Activated CD8-positive, alpha-beta T cell treated with anti-CD3 and anti-CD28 coated beads, Interleukin-2, amount 10 ng/mL, durations not matched to agents 7 days and 5 days (primary cell): Measurements from ENCODE around the gene HOXA13. TPM values are rescaled to one million over a fixed set of nuclear protein-coding genes. Genes with fewer than 3 reads are reported as not detected.

Experiments
- ATAC-seq: fragments of 150-1000 bp; cut with Tn5 transposase; one replicate; pipeline ENCODE4 v1.10.0; 2021; ENCODE audit warnings: moderate library complexity
- CTCF ChIA-PET: fragments of 350-600 bp; sonication (Branson Sonifier 250); formaldehyde crosslinking; loops from one replicate; lab custom pipeline; 2021; ENCODE audit warnings: antibody characterized with exemption; lab: Charles Lee
- POLR2A ChIA-PET: fragments of 350-600 bp; sonication (Branson Sonifier 250); formaldehyde crosslinking; loops from one replicate; lab custom pipeline; 2021; ENCODE audit warnings: antibody characterized with exemption; lab: Charles Lee
- DNase-seq: peaks from one replicate; pipeline ENCODE4 v3.0.0-alpha.2; 2020
- H3K27ac Mint-ChIP-seq: one replicate; pipeline ENCODE4 v1.8.0; 2021; ENCODE audit warnings: mild to moderate bottlenecking, mixed read lengths
- H3K27me3 Mint-ChIP-seq: one replicate; pipeline ENCODE4 v1.8.0; 2021; ENCODE audit warnings: low read depth, mixed read lengths
- H3K36me3 Mint-ChIP-seq: one replicate; pipeline ENCODE4 v1.8.0; 2021; ENCODE audit warnings: low read depth, mixed read lengths
- H3K4me1 Mint-ChIP-seq: one replicate; pipeline ENCODE4 v1.8.0; 2021; ENCODE audit warnings: low read depth, mixed read lengths
- H3K4me3 Mint-ChIP-seq: one replicate; pipeline ENCODE4 v1.8.0; 2021; ENCODE audit warnings: mild to moderate bottlenecking, mixed read lengths
- H3K9me3 Mint-ChIP-seq: one replicate; pipeline ENCODE4 v1.8.0; 2022; ENCODE audit warnings: mixed read lengths; ENCODE audit not compliant: insufficient read depth
- total RNA-seq, 2 experiments: library from RNA; stranded (reverse); gene quantifications; one replicate each; pipeline ENCODE4 v1.2.3, GENCODE V29; 2021

HOXA13 gene
- total RNA-seq, 2 experiments from 2014 or later = not detected

DNA sequence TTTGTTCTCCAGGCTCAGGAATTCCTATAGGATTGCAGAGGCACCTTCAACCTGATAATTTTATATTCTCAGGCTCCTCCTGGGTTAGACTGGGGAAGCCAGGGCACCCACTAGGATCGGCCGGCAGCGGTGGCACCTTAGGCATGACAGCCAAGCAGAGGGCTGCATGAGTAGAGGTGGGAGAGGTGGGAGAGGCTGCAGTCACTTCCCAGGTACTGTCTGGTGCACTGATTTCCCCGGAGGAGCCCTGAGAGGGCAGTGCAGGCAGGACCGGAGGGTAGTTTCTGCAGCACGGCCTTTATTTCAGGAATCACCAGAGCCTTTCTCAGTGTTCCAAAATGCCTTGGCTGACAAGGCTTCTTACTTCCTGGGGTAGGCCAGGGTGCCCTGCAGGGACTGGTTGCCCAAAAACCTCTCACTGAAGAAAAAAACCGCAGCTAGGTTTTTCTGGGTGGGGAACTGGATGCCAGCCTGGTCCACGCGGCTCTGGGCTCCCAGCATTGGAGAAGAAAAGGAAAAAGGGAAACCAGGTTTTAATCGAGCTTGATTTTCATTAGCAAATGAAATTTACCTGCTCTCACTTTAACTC lies 3.6 kb upstream of the HOXA13 start:
- Mint-ChIP-seq H3K4me3 (no peak overlapping the region), H3K9me3 (no peaks in the 10 kb centered on the region), H3K4me1 (peaks cover 35% of the 10 kb centered on the region), H3K27ac (no peak overlapping the region), H3K36me3 (no peaks in the 10 kb centered on the region), H3K27me3 (peaks cover 87% of the 10 kb centered on the region)
- DNase-seq = no peak
- CTCF ChIA-PET = interaction anchor here (1.0 kb wide), 1 partner anchor 53 kb away, joined by 3 read pairs; no protein-coding TSS in a partner anchor
- no peak for ATAC-seq
- POLR2A ChIA-PET = no interaction called here

DNA sequence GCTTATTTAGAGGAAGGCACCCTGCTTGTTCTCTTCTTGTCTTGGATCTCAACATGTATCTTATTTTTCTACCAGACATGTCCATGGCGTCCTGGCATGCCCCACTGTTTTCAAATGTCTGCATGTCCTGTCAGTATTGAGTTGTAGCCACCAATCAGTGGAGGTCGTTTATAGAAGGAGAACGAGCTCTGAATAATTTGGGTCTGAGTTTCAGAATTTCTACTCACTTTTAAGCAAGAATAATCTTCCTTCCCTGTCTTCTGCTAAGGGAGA lies 2.9 kb upstream of the HOXA13 start:
- no peak for DNase-seq
- POLR2A ChIA-PET = no interaction called here

GRCh38 chr7:27202018-27202861 lies 2.3 kb upstream of the HOXA13 start:
- POLR2A ChIA-PET = no interaction called here
- CTCF ChIA-PET = interaction anchor here (1.0 to 1.3 kb wide), 3 partner anchors 9 to 719 kb away, joined by 3 to 6 read pairs (median 3); no protein-coding TSS in a partner anchor
- ATAC-seq = no peak

More for the DNA sequence above, 2.9 kb upstream of the HOXA13 start:
- H3K4me1 Mint-ChIP-seq = peaks cover 35% of the 10 kb centered on the region
- no peak for ATAC-seq
- no peaks in the 10 kb centered on the region for H3K9me3 Mint-ChIP-seq
- CTCF ChIA-PET = interaction anchor here (1.0 to 1.3 kb wide), 3 partner anchors 8 to 718 kb away, joined by 3 to 6 read pairs (median 3); no protein-coding TSS in a partner anchor
- no peaks in the 10 kb centered on the region for H3K36me3 Mint-ChIP-seq
- peaks cover 88% of the 10 kb centered on the region for H3K27me3 Mint-ChIP-seq
- H3K27ac Mint-ChIP-seq = no peak overlapping the region
- no peak overlapping the region for H3K4me3 Mint-ChIP-seq

DNA sequence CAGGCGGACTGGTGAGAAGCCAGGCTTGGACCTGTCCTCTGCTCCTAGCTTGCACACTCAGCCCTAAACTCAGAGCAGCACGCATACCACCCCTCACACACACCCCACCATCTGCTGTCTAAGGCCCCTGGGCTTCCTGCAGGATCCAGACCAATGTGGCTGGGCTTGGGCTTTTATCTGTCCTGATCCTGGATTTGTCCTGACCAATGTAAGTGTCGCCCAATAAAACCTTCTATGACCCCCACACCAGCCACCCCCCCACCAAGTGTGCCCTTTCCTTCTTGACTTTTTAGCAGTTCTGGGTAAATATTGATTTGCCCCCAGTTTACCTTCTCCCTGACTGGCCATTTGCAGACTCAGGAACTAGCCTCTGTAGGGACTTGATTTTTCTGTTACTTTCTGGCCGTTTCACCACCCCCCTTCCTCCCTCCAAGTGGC lies 1.7 kb upstream of the HOXA13 start:
- no peak for DNase-seq
- peaks cover 35% of the 10 kb centered on the region for H3K4me1 Mint-ChIP-seq
- no peak for ATAC-seq
- POLR2A ChIA-PET = no interaction called here
- H3K27ac Mint-ChIP-seq = no peak overlapping the region
- no peak overlapping the region for H3K4me3 Mint-ChIP-seq
- H3K27me3 Mint-ChIP-seq = peaks cover 84% of the 10 kb centered on the region
- no peaks in the 10 kb centered on the region for H3K9me3 Mint-ChIP-seq
- CTCF ChIA-PET = interaction anchor here (0.6 to 1.7 kb wide), 4 partner anchors 9 to 1333 kb away, joined by 3 to 6 read pairs (median 3); no protein-coding TSS in a partner anchor
- no peaks in the 10 kb centered on the region for H3K36me3 Mint-ChIP-seq

More at GRCh38 chr7:27202018-27202861, 2.3 kb upstream of the HOXA13 start:
- no peaks in the 10 kb centered on the region for H3K36me3 Mint-ChIP-seq
- no peak overlapping the region for H3K4me3 Mint-ChIP-seq
- H3K27me3 Mint-ChIP-seq = peaks cover 88% of the 10 kb centered on the region
- peaks cover 35% of the 10 kb centered on the region for H3K4me1 Mint-ChIP-seq
- H3K27ac Mint-ChIP-seq = no peak overlapping the region
- DNase-seq = no peak
- no peaks in the 10 kb centered on the region for H3K9me3 Mint-ChIP-seq

GRCh38 chr7:27200761-27201579 lies 1.1 kb upstream of the HOXA13 start:
- Mint-ChIP-seq H3K4me1 (peaks cover 33% of the 10 kb centered on the region), H3K9me3 (no peaks in the 10 kb centered on the region), H3K4me3 (peak overlapping the region; percentile 55), H3K36me3 (no peaks in the 10 kb centered on the region), H3K27ac (peak overlapping the region; percentile 46), H3K27me3 (peaks cover 83% of the 10 kb centered on the region)
- ChIA-PET POLR2A (no interaction called here), CTCF (interaction anchor here (0.6 to 1.7 kb wide), 2 partner anchors 10 to 1333 kb away, joined by 3 read pairs; no protein-coding TSS in a partner anchor)
- ATAC-seq (no peak), DNase-seq (no peak)

DNA sequence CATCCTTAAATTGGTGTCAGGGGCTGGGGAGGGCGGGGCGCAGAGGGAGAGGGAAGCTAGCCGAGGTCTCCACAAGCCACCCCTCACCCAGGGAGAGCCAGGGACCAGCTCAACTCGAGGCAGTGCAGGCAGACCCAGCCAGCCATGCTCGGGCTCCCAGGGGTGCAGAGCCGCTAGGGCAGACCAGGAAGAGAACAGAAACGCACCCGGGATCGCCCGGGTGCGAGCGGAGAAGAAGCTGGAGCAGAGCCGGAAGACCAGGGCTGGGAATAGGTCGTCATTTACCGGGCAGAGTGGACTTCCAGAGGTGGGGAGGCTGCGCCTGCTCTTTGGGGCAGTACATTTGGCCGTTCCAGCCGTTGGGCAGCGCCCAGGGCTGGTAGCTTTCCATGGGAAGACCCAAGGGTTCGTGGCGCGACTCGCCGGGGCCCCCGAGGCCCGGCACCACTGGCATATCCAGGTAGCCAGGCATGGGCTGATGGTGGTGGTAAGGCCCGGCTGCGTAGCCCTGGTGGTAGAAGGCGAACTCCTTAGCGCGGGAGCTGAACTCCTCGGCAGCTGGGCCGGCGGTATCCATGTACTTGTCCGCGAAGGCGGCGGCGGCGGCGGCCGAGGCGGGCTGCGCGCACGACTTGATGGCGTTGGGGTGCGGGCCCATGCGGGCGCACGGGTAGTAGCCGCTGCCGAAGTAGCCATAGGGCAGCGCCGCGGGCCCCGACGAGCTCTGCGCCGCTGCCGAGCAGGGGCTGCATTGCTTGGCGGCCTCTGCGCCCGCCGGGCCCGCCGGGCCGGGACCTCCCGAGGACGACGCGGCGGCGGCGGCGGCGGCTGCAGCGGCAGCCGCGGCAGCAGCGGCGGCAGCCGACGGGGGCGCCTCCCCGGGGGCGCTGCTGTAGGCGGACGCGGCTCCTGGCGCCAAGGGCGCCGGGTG lies 755 bp downstream of the HOXA13 start:
- Mint-ChIP-seq H3K27ac (peak overlapping the region; percentile 43), H3K9me3 (no peaks in the 10 kb centered on the region), H3K27me3 (peaks cover 80% of the 10 kb centered on the region), H3K4me1 (peaks cover 26% of the 10 kb centered on the region), H3K4me3 (peak overlapping the region; percentile 45), H3K36me3 (no peaks in the 10 kb centered on the region)
- DNase-seq (no peak), ATAC-seq (no peak)
- ChIA-PET POLR2A (interaction anchor here (0.8 kb wide), 1 partner anchor 12 kb away, joined by 3 read pairs; no protein-coding TSS in a partner anchor), CTCF (interaction anchor here (1.0 to 2.0 kb wide), 4 partner anchors 12 to 38 kb away, joined by 3 to 6 read pairs (median 4); partner anchors contain the start of gene HOXA11)

GRCh38 chr7:27198138-27198841 lies 1.6 kb downstream of the HOXA13 start:
- DNase-seq = no peak
- Mint-ChIP-seq H3K9me3 (no peaks in the 10 kb centered on the region), H3K4me3 (peak overlapping the region; percentile 2), H3K36me3 (no peaks in the 10 kb centered on the region), H3K4me1 (peaks cover 30% of the 10 kb centered on the region), H3K27me3 (peaks cover 80% of the 10 kb centered on the region), H3K27ac (no peak overlapping the region)
- ChIA-PET POLR2A (interaction anchor here (0.8 kb wide), 1 partner anchor 11 kb away, joined by 3 read pairs; no protein-coding TSS in a partner anchor), CTCF (interaction anchor here (1.0 to 2.0 kb wide), 4 partner anchors 13 to 37 kb away, joined by 3 to 6 read pairs (median 4); partner anchors contain the start of gene HOXA11)
- no peak for ATAC-seq

GRCh38 chr7:27197137-27198042 lies 2.5 kb downstream of the HOXA13 start:
- Mint-ChIP-seq H3K27ac (no peak overlapping the region), H3K4me1 (peaks cover 33% of the 10 kb centered on the region), H3K36me3 (no peaks in the 10 kb centered on the region), H3K9me3 (no peaks in the 10 kb centered on the region), H3K27me3 (peaks cover 77% of the 10 kb centered on the region), H3K4me3 (no peak overlapping the region)
- ATAC-seq = no peak
- CTCF ChIA-PET = interaction anchor here (2.0 kb wide), 1 partner anchor 13 kb away, joined by 6 read pairs; no protein-coding TSS in a partner anchor
- no peak for DNase-seq
- POLR2A ChIA-PET = no interaction called here

- ATAC-seq = no peak
- H3K27ac Mint-ChIP-seq = no peak overlapping the region
- ChIA-PET POLR2A (no interaction called here), CTCF (interaction anchor here (0.6 to 4.9 kb wide), 70 partner anchors 8 to 897 kb away, joined by 3 to 37 read pairs (median 4); partner anchors contain the start of genes HIBADH and HOXA11)
- DNase-seq = peak; percentile 85
- no peaks in the 10 kb centered on the region for H3K36me3 Mint-ChIP-seq
- peaks cover 28% of the 10 kb centered on the region for H3K4me1 Mint-ChIP-seq
- H3K4me3 Mint-ChIP-seq = no peak overlapping the region
- no peaks in the 10 kb centered on the region for H3K9me3 Mint-ChIP-seq
- H3K27me3 Mint-ChIP-seq = peaks cover 77% of the 10 kb centered on the region
These were observed 3.6 kb downstream of the HOXA13 start for GRCh38 chr7:27196287-27196767.
